ENCODE measurements around the gene CAMK1. TPM values are rescaled to one million over a fixed set of nuclear protein-coding genes. Genes with fewer than 3 reads are reported as not detected.

CAMK1 gene
- total RNA-seq, 2 experiments from 2014 or later, result 24.8 to 25.7 TPM

- no peak overlapping the region for H3K4me3 Mint-ChIP-seq
- H3K4me1 Mint-ChIP-seq, result peaks cover 29% of the 10 kb centered on the region
- H3K27me3 Mint-ChIP-seq, result no peaks in the 10 kb centered on the region
- H3K9me3 Mint-ChIP-seq, result no peaks in the 10 kb centered on the region
- no peak overlapping the region for H3K27ac Mint-ChIP-seq
- DNase-seq, result no peak
- peaks cover 16% of the 10 kb centered on the region for H3K36me3 Mint-ChIP-seq
Measured at GRCh38 chr3:9804996-9805395, 35.2 kb upstream of the CAMK1 start.

GRCh38 chr3:9803494-9803893 is 33.7 kb upstream of the CAMK1 start:
- H3K9me3 Mint-ChIP-seq, result no peaks in the 10 kb centered on the region
- H3K27ac Mint-ChIP-seq, result peak overlapping the region; percentile 36
- no peak for DNase-seq
- no peak overlapping the region for H3K4me3 Mint-ChIP-seq
- H3K27me3 Mint-ChIP-seq, result no peaks in the 10 kb centered on the region
- H3K36me3 Mint-ChIP-seq, result peaks cover 19% of the 10 kb centered on the region
- peaks cover 17% of the 10 kb centered on the region for H3K4me1 Mint-ChIP-seq

GRCh38 chr3:9800529-9800928 is 30.8 kb upstream of the CAMK1 start:
- H3K27ac Mint-ChIP-seq, result peak overlapping the region; percentile 38
- H3K9me3 Mint-ChIP-seq, result no peaks in the 10 kb centered on the region
- no peak for DNase-seq
- no peak overlapping the region for H3K4me3 Mint-ChIP-seq
- H3K36me3 Mint-ChIP-seq, result peaks cover 18% of the 10 kb centered on the region
- H3K4me1 Mint-ChIP-seq, result peaks cover 15% of the 10 kb centered on the region
- H3K27me3 Mint-ChIP-seq, result no peaks in the 10 kb centered on the region

DNA sequence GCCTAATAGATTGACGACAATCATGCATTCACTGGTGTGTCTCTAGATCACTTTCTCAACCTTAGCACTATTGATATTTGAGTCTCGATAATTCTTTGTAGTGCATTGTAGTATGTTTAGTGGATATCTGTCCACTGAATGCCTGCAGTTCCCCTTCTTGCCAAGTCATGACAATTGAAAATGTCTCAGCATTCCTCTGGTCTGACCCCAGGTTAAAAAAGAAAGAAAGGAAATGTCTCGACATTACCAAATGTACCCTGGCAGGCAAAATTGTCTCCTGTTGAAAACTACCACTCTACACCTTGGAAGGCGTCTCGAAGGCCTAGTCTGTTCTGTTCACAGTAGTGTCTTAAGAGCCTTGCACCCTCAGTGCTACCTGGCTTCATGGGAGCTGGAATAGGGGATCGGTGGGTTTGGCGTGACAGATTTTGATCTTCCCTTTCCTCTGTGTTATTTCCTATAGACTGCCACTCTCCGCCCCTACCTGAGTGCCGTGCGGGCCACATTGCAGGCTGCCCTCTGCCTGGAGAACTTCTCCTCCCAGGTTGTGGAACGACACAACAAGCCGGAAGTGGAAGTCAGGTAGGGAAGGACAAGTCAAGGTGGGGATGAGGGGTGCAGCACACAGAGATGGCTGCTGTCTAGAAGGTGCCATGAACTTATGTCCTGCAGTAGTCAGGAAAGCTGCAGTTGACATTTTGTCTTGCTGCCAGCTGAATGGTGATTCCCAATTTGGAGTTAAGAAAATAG is 27.6 kb upstream of the CAMK1 start:
- peaks cover 40% of the 10 kb centered on the region for H3K36me3 Mint-ChIP-seq
- peaks cover 27% of the 10 kb centered on the region for H3K4me1 Mint-ChIP-seq
- no peaks in the 10 kb centered on the region for H3K9me3 Mint-ChIP-seq
- no peak overlapping the region for H3K27ac Mint-ChIP-seq
- H3K27me3 Mint-ChIP-seq, result no peaks in the 10 kb centered on the region
- no peak overlapping the region for H3K4me3 Mint-ChIP-seq
- no peak for DNase-seq

DNA sequence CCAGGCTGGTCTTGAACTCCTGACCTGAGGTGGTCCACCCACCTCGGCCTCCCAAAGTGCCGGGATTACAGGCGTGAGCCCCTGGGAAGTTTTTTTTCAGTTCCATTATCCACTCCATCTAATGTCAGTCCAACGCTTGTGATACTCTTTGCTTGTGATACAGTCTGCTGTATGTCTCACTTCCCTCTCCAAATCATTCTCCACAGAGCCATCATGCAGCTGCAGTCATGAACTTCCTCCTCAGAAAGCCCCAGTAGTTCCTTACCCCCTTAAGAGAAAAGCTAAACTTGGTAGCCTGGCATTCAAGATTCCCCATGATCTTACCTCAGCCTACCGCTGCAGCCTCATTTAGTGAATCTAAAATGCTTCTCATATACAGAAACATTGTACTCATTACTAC is 25.5 kb upstream of the CAMK1 start:
- no peaks in the 10 kb centered on the region for H3K9me3 Mint-ChIP-seq
- H3K4me3 Mint-ChIP-seq, result peak overlapping the region; percentile 66
- H3K27me3 Mint-ChIP-seq, result no peaks in the 10 kb centered on the region
- peaks cover 38% of the 10 kb centered on the region for H3K36me3 Mint-ChIP-seq
- H3K27ac Mint-ChIP-seq, result peak overlapping the region; percentile 69
- H3K4me1 Mint-ChIP-seq, result peaks cover 38% of the 10 kb centered on the region
- DNase-seq, result no peak

DNA sequence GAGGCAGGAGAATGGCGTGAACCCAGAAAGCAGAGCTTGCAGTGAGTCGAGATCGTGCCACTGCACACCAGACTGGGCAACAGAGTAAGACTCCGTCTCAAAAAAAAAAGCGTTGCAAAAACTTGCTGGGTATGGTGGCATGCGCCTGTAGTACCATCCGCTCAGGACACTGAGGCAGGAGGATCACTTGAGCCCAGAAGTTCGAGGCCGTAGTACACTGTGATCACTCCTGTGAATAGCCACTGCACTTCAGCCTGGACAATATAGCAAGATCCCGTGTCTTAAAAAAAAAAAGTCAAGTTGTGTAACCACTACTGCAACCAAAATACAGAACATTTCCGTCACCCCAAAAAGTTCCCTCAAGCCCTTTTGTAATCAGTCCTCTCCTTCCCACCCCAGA is 24.7 kb upstream of the CAMK1 start:
- Mint-ChIP-seq H3K27ac (peak overlapping the region; percentile 99), H3K9me3 (no peaks in the 10 kb centered on the region), H3K4me1 (peaks cover 41% of the 10 kb centered on the region), H3K36me3 (peaks cover 37% of the 10 kb centered on the region), H3K4me3 (peak overlapping the region; percentile 98), H3K27me3 (no peaks in the 10 kb centered on the region)
- DNase-seq, result no peak

- Mint-ChIP-seq H3K9me3 (no peaks in the 10 kb centered on the region), H3K36me3 (peaks cover 41% of the 10 kb centered on the region)
Measured at GRCh38 chr3:9793161-9793781, 23.5 kb upstream of the CAMK1 start.

GRCh38 chr3:9792405-9793160 is 22.8 kb upstream of the CAMK1 start, which contains the start of the genes ARPC4 and TADA3:
Gene ARPC4, plus strand, starts transcription at chr3:9793082. Its CDS starts 40 bp downstream, at chr3:9793122.
Gene TADA3, minus strand, starts transcription at chr3:9792473. Its CDS starts 1,007 bp downstream, at chr3:9791466.
- Mint-ChIP-seq H3K36me3 (peaks cover 40% of the 10 kb centered on the region), H3K9me3 (no peaks in the 10 kb centered on the region), H3K27me3 (no peaks in the 10 kb centered on the region), H3K4me1 (peaks cover 48% of the 10 kb centered on the region), H3K4me3 (peak within 1 kb of the TSS; percentile 98), H3K27ac (peak within 1 kb of the TSS; percentile 99)
- peak; percentile 92 for DNase-seq

More at GRCh38 chr3:9793161-9793781, 23.5 kb upstream of the CAMK1 start:
- Mint-ChIP-seq H3K4me1 (peaks cover 47% of the 10 kb centered on the region), H3K4me3 (peak overlapping the region; percentile 98), H3K27me3 (no peaks in the 10 kb centered on the region), H3K27ac (peak overlapping the region; percentile 99)
- DNase-seq, result no peak

GRCh38 chr3:9791790-9792404 is 22.1 kb upstream of the CAMK1 start:
- Mint-ChIP-seq H3K27me3 (no peaks in the 10 kb centered on the region), H3K4me3 (peak overlapping the region; percentile 98), H3K4me1 (peaks cover 47% of the 10 kb centered on the region), H3K36me3 (peaks cover 46% of the 10 kb centered on the region), H3K27ac (peak overlapping the region; percentile 99), H3K9me3 (no peaks in the 10 kb centered on the region)
- no peak for DNase-seq

DNA sequence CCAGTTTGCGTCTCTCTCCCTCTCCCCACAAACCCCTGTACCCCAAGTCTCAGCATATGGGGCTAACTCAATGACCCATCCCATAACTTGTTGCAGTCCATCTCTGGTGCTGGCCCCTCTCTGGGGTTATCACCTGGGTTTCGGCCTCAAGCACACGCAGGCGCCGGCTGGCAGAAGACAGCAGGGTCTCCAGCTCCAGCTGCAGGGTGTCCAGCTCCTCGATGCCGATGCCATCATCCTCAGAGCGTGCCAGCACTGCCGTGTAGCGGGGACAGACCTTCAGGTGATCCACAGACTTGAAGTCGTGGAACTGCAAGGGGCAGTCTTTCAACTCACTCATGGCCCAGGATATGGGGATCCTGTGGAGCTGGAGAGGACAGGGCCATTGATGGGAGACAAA is 21.4 kb upstream of the CAMK1 start:
- H3K36me3 Mint-ChIP-seq, result peaks cover 53% of the 10 kb centered on the region
- no peak for DNase-seq
- no peaks in the 10 kb centered on the region for H3K27me3 Mint-ChIP-seq
- H3K4me3 Mint-ChIP-seq, result peak overlapping the region; percentile 6
- no peak overlapping the region for H3K27ac Mint-ChIP-seq
- H3K9me3 Mint-ChIP-seq, result no peaks in the 10 kb centered on the region
- peaks cover 52% of the 10 kb centered on the region for H3K4me1 Mint-ChIP-seq

DNA sequence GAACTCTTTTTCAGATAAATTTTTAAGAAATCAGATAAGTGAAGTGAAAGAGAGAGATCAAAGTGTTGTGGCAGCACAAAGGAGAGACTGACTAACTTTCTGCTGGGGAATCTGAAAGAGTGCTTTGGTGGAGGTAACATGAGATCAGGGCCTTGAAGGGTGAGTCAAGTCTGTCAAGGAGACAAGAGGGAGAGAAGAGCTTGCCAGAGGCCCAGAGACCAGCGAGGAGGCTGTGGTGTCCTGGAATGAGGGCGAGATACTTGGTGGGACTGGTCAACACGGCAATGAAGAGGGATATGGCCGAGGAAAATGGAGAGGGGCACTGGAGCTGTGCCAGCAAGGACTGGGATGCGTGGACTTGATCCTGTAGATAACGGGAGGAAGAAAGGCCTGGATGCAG is 18.0 kb upstream of the CAMK1 start:
- Mint-ChIP-seq H3K9me3 (no peaks in the 10 kb centered on the region), H3K4me1 (peaks cover 41% of the 10 kb centered on the region), H3K27ac (peak overlapping the region; percentile 77), H3K4me3 (no peak overlapping the region), H3K36me3 (peaks cover 46% of the 10 kb centered on the region), H3K27me3 (no peaks in the 10 kb centered on the region)
- DNase-seq, result peak; percentile 24

- H3K27me3 Mint-ChIP-seq, result no peaks in the 10 kb centered on the region
- peaks cover 52% of the 10 kb centered on the region for H3K36me3 Mint-ChIP-seq
- no peak for DNase-seq
- H3K4me3 Mint-ChIP-seq, result no peak overlapping the region
- H3K4me1 Mint-ChIP-seq, result peaks cover 44% of the 10 kb centered on the region
- no peaks in the 10 kb centered on the region for H3K9me3 Mint-ChIP-seq
- H3K27ac Mint-ChIP-seq, result peak overlapping the region; percentile 77
Measured at GRCh38 chr3:9786825-9787669, 17.3 kb upstream of the CAMK1 start.

DNA sequence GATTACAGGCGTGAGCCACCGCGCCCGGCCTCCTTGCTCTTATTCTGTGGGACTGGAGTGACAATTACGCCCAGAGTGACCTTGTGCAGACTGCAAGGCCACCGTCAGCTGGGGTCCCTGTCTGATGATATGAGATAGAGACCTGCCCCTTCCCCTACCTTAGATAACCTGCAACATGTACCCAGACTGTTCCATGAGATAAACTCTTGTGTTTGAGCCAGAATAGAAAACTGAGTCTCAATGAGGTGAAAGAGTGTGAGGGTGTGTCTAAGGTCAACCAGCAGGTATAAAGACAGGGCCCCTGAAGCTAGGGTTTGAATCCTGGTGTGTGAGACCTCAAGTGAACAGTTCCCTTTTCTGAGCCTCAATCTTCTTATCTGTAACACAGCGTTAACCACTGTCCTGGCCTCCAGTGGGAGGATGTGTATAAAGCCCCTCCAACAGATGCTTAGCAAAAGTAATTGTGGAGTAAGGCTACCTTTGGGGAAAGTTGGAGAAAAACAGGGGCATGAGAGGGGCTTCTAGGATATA is 16.5 kb upstream of the CAMK1 start:
- Mint-ChIP-seq H3K4me1 (peaks cover 42% of the 10 kb centered on the region), H3K9me3 (no peaks in the 10 kb centered on the region), H3K36me3 (peaks cover 56% of the 10 kb centered on the region), H3K4me3 (no peak overlapping the region), H3K27ac (no peak overlapping the region), H3K27me3 (no peaks in the 10 kb centered on the region)
- DNase-seq, result no peak

GRCh38 chr3:9785602-9786001 is 15.9 kb upstream of the CAMK1 start:
- peaks cover 61% of the 10 kb centered on the region for H3K36me3 Mint-ChIP-seq
- peaks cover 43% of the 10 kb centered on the region for H3K4me1 Mint-ChIP-seq
- H3K9me3 Mint-ChIP-seq, result no peaks in the 10 kb centered on the region
- no peak overlapping the region for H3K4me3 Mint-ChIP-seq
- no peak overlapping the region for H3K27ac Mint-ChIP-seq
- H3K27me3 Mint-ChIP-seq, result no peaks in the 10 kb centered on the region
- no peak for DNase-seq
